HG03039 (cell line): ENCODE results near the gene RMDN3.

Experiments
- ATAC-seq: cut with Tn5 transposase; IDR thresholded peaks from one replicate; pipeline ENCODE4 v1.9.1; 2021; ENCODE audit warnings: mild to moderate bottlenecking, moderate library complexity; ENCODE audit not compliant: unreplicated experiment

RMDN3 gene

DNA sequence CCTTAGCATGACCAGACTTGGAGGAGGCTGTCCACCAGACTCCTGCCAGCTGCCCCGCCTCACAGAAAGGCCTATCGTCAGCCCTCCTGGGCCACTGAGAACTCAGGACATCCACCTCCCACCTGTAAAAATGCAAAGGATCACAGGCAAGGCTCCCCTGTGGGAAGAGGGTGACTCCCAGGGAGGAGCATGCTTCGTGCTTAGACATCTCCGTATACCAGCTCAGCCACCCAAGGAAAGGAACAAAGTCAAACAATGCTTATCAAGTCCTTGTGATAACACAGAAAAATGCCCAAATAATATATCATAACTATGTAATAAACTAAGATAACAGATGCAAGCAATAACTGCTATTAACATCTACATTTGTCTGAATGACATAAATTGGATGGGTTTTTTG, 4.2 kb downstream of the RMDN3 start:
- ATAC-seq, result no peak

DNA sequence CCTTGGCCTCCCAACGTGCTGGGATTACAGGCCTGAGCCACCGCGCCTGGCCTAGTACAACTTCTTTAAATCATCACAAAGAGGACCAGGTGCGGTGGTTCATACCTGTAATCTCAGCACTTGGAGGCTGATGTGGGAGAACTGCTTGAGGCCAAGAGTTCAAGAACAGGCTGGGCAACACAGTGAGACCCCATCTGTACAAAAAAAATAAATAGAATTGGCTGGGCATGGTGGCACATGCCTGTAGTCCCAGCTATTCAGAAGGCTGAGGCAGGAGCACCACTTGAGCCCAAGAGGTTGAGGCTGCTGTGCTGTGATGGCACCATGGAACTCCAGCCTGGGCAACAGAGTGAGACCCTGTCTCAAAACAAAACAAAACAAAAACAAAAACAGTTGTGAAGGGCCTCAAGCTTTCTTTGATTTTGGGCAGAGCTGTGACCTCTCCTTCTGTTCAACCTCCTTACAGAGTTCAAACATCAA, 5.9 kb downstream of the RMDN3 start:
- no peak for ATAC-seq

DNA sequence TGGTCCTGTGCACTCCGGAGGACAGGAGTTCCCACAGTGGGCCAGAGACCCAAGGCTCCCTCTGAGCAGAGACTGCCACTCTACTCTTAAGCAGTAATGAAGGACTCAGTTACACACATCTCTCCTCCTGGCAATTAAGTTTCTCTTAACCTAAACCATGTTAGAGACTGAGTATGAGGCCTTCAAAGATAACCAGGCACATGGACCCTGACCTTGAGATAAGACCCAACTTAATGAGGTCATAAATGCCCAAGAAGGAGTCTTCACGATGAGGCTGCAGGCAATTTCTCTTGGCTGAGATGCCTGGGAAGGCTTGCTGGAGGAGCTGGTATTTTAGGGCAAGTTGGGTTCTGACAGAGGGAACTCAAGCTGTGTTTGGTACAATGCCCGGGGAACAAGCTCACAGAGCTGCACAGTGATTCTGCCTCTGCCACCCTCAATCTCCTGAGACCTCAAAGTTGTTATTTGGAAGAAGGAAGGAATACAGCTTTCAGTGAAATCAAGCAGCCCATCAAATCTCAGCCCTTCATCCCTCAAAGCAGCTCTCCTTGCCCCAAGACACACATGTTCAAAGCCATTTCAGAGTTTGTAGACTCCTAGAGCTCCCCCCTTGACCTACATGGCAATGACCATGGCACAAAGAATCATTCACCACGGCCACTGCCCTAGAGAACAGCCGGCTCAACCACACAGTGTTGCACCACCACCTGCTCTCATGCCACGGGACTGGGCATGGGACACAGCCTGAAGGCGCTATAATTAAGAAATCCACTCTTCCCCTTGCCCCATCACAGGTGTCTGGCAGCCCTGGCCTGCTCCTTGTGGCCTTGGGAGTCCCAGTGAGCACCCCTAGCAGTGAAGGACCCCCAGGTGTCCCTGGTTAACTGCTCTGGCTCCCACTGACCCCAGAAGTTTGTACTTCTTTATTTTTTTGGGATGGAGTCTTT, 7.1 kb downstream of the RMDN3 start:
- ATAC-seq, result no peak

DNA sequence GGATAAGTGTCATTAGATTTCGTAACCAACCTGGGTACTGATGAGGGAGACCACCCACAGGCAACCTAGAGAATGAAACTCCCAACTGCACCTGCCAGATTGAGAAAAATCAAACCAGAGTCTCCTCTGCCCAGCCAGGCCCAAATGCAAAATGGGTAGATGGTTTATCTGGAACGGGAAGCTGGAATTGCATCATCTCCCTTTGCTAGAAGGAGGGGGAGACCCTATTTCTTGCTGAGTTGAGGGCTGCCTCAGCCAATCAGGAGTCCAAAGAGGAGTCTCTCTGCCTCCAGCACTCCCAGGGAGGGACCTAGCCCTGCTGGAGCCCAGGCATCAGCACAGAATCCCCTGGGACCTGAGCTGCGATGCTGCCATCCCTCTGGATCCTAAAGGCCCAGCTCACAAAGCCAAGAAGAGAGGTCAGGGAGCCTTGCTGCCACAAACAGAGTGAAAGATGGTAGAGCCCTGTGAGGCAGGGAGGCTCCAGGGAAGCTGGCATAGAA, 8.1 kb downstream of the RMDN3 start:
- ATAC-seq, result no peak

DNA sequence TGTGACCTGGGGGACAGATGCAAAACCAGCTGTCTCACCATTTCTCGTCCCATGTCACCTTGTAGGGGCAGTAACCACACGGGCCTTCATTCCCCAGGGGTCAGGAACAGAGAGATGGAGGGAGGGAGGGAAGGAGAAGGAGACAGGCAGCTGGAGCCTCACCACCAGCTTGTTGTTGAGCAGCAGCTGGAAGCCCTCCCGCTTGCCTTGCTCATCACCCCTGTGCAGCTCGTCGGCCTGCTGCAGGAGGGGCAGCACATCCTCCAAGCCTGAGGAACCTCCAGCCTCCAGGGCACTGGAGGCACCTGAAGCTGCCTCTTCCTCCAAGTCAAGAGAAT, 10.3 kb downstream of the RMDN3 start:
- ATAC-seq, result no peak

GRCh38 chr15:40743921-40744814, 10.9 kb downstream of the RMDN3 start:
- no peak for ATAC-seq

DNA sequence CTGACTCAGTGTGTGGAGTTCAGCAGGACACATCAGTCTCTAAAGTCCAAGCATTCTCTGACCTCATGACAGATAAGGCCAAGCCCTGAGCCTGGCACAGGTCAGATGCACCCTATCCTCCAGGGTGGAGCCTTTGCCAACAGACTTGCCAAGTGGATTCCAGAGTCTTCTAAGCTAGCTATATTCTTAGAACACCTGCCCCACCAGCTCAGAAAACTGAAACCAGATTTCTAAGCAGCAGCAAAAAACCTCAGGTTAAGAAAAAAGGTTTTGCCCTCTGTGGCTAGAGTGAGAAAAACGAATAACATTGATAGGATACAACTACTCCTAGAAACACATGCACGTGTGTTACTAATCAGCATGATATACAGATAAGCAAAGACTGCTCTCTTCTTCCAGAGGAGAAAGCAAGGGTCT, 11.6 kb downstream of the RMDN3 start:
- no peak for ATAC-seq

GRCh38 chr15:40739854-40740253, 15.2 kb downstream of the RMDN3 start:
- ATAC-seq, result no peak

DNA sequence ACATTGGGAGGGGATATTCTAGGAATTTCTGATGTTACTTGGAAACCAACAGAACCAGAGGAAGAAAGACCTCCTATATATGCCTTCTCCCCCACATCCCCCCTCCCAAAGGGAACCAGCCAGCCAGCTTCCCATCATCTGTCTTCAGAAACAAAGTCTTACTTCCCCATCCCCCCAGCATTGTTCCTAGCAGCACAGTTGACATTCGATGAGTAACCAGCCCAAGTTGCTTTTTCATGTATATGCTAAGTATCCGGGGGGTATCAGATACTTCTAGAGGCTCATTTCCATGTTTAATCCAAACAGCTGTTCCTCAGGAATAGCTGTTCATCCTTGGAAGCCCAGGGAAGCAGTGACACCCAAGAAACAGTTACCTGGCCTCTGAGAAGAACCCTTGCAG, 16.0 kb downstream of the RMDN3 start:
- ATAC-seq, result no peak

- ATAC-seq, result no peak
Measured at GRCh38 chr15:40737048-40737447, 18.0 kb downstream of the RMDN3 start.

GRCh38 chr15:40736575-40736974, 18.5 kb downstream of the RMDN3 start:
- ATAC-seq, result no peak

- ATAC-seq, result no peak
Measured at GRCh38 chr15:40731034-40731433, 24.0 kb downstream of the RMDN3 start.

GRCh38 chr15:40723919-40724318, 31.1 kb downstream of the RMDN3 start:
- no peak for ATAC-seq

GRCh38 chr15:40722934-40723333, 32.1 kb downstream of the RMDN3 start:
- no peak for ATAC-seq

- no peak for ATAC-seq
Measured at GRCh38 chr15:40722354-40722753, 32.7 kb downstream of the RMDN3 start.

GRCh38 chr15:40721701-40722100, 33.4 kb downstream of the RMDN3 start:
- ATAC-seq, result no peak

DNA sequence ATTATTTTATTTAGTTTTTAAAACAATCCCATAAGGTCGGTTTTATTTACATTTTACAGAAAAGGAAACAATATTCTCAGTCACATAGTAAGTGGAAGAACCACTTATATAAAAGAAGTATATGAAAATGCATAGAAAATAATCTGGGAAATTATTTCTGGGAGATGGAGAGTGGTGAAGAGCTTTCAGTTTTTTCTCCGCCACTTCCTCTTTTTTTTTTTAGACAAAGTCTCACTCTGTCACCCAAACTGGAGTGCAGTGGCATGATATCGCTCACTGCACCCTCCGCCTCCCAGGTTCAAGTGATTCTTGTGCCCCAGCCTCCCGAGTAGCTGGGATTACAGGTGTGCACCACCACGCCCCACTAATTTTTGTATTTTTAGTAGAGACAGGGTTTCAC, 38.9 kb downstream of the RMDN3 start:
- ATAC-seq, result no peak

- no peak for ATAC-seq
Measured at GRCh38 chr15:40714144-40714543, 40.9 kb downstream of the RMDN3 start.

DNA sequence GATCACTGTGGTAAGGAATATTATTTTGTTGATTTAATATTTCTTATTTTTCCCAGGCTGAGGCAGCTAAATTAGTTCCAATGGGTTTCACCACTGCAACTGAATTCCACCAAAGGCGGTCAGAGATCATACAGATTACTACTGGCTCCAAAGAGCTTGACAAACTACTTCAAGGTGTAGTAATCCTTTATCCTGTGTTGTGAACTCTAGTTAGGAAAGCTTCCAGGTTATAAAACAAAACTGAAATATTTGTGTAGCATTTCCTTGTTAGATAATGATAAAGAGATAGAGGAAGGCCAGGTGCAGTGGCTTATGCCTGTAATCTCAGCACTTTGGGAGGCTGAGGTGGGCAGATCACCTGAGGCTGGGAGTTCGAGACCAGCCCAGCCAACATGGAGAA, 48.9 kb downstream of the RMDN3 start:
- no peak for ATAC-seq

- no peak for ATAC-seq
Measured at GRCh38 chr15:40702077-40702476, 53.0 kb downstream of the RMDN3 start.

GRCh38 chr15:40697916-40698315, 57.1 kb downstream of the RMDN3 start:
- no peak for ATAC-seq

DNA sequence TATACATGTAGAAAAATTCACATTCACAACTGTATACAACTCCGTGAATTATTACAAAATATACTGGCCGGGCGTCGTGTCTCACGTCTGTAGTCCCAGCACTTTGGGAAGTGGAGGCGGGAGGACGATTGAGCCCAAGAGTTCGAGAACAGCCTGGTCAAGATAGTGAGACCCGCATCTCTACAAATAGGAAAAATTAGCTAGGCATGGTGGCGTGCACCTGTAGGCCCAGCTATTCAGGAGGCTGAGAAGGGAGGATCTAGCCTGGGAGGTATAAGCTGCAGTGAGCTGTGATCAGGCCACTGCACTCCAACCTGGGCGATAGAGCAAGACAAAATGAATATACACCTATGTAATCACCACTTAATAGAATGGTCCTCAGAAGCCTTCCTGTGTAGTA, 58.8 kb downstream of the RMDN3 start:
- ATAC-seq, result no peak
